Measurements from ENCODE around the gene GUCY1A1. TPM values are rescaled to one million over a fixed set of nuclear protein-coding genes. Genes with fewer than 3 reads are reported as not detected.
A peak's percentile ranks its signal among the peaks of the same experiment; 100 is the strongest.

Gene GUCY1A1
- total and polyA plus RNA-seq, 9 donors = 10.2 to 18.3 (median 13.7) TPM

DNA sequence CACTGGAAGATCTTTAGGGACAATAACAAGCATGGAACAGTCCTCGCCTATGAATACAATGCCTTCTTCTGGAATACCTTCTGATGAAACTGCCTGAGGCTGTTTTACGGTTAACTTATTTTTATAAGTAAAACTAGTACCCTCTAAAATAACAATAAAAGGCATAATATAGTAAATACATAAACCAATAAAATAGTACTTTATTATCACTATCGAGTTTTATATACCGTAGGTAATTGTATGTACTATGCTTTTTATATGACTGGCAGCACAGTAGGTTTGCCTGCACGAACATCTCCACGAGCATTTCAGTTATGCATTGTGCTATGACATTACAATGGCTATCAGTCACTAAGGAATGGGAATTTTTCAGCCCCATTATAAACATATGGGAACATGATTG is 8.0 kb downstream of the GUCY1A1 start:
- Histone ChIP-seq H3K27me3 (ENCODE audit: control insufficient read depth, insufficient read depth, low read length) (no peaks in the 10 kb centered on the region), H3K4me1 (ENCODE audit: control insufficient read depth, insufficient read depth, low read length) (no peaks in the 10 kb centered on the region), H3K9me3 (replicated peaks; ENCODE audit: control insufficient read depth, low read depth, low read length) (no peaks in the 10 kb centered on the region), H3K27ac (ENCODE audit: low read length) (no peak overlapping the region), H3K36me3 (ENCODE audit: control insufficient read depth, insufficient read depth, low read length) (no peaks in the 10 kb centered on the region), H3K4me3 (ENCODE audit: low read length) (no peak overlapping the region)
- DNase-seq = no peak
- WGBS (ENCODE audit: insufficient coverage) = no CpG with 5 or more reads among the region's 6 CpGs

DNA sequence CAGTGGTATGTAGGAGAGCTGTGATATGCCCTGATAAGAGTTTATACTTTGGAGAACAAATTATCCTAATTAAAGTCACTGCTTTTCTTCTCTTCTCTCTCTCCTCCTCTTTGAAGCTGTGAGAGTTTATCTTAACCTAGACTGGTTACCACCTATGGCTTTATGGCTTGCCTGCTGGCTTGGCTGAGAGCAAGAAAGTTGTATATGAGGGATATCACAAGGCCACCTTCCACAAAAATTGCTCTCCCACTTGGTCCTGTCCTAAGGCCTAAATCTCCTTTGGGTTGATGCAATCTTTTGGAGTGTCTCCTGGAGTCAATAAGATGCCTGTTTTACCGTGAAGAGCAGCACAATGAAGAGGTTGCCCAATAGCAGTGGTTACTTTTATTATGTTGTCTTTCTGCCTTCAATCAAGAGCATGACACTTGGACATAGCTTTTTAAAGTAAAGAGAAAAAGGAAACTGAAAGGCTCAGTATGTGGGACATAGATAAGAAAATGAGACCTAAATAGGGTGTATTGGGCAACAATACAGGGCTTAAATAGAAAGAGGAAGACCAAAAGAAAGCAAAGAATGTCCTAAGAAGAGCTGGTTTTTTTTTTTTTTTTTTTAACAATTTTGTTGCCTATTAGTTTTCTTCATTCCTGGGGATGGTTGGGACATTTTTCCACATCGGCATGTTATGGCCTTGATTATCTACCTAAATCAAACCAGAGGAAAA is 9.2 kb downstream of the GUCY1A1 start:
- H3K9me3 ChIP-seq (replicated peaks; ENCODE audit: control insufficient read depth, low read depth, low read length) = no peaks in the 10 kb centered on the region

DNA sequence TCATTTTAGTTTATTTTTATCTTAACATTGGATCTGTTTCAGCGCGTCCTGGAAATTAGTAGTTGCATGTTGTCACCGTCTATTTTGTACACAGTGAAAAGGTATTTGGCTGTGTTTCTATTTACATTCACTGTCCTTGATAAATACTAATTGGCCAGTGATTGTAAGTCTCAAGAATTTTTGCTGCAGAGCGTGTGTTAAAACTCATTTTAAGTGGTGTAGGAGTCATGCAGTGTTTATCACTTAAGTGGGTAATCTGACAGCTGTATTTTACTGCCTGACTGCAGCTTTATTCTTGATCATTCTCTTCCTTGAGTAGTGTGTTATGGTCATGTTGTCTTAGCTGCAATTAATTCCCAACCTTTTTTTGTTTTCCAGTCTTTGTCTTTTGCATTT is 9.8 kb downstream of the GUCY1A1 start:
- Histone ChIP-seq H3K4me1 (ENCODE audit: control insufficient read depth, insufficient read depth, low read length) (no peaks in the 10 kb centered on the region), H3K9me3 (replicated peaks; ENCODE audit: control insufficient read depth, low read depth, low read length) (no peaks in the 10 kb centered on the region), H3K27me3 (ENCODE audit: control insufficient read depth, insufficient read depth, low read length) (no peaks in the 10 kb centered on the region), H3K36me3 (ENCODE audit: control insufficient read depth, insufficient read depth, low read length) (no peaks in the 10 kb centered on the region), H3K27ac (ENCODE audit: low read length) (no peak overlapping the region), H3K4me3 (ENCODE audit: low read length) (no peak overlapping the region)
- no CpG with 5 or more reads among the region's 4 CpGs for WGBS (ENCODE audit: insufficient coverage)
- DNase-seq = no peak

More for the DNA sequence above, 9.2 kb downstream of the GUCY1A1 start:
- no peaks in the 10 kb centered on the region for H3K27me3 ChIP-seq (ENCODE audit: control insufficient read depth, insufficient read depth, low read length)
- no peaks in the 10 kb centered on the region for H3K4me1 ChIP-seq (ENCODE audit: control insufficient read depth, insufficient read depth, low read length)
- H3K27ac ChIP-seq (ENCODE audit: low read length) = no peak overlapping the region
- WGBS (ENCODE audit: insufficient coverage) = no CpG with 5 or more reads among the region's 2 CpGs
- H3K36me3 ChIP-seq (ENCODE audit: control insufficient read depth, insufficient read depth, low read length) = no peaks in the 10 kb centered on the region
- no peak overlapping the region for H3K4me3 ChIP-seq (ENCODE audit: low read length)
- DNase-seq = peak; percentile 51

DNA sequence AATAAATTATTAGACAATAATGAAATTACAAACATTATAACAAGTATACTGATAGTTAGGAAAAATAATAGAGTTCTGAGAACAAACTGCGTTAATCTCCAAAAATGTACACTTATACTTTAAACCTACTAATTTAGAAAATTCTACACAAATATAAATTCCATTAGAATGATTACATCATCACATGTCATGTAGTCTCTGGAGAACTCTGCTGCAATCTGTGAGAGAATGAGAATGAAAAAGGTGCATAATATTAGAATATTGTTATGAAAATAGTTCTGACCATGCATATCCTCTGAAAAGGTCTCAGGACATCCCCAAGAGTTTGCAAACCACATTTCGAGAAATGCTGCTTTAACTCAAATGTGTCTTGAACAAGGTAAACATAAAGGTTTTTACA is 11.4 kb downstream of the GUCY1A1 start:
- no peaks in the 10 kb centered on the region for H3K36me3 ChIP-seq (ENCODE audit: control insufficient read depth, insufficient read depth, low read length)
- no peaks in the 10 kb centered on the region for H3K4me1 ChIP-seq (ENCODE audit: control insufficient read depth, insufficient read depth, low read length)
- no CpG with 5 or more reads among the region's 2 CpGs for WGBS (ENCODE audit: insufficient coverage)
- no peak overlapping the region for H3K27ac ChIP-seq (ENCODE audit: low read length)
- H3K27me3 ChIP-seq (ENCODE audit: control insufficient read depth, insufficient read depth, low read length) = no peaks in the 10 kb centered on the region
- H3K4me3 ChIP-seq (ENCODE audit: low read length) = no peak overlapping the region
- no peaks in the 10 kb centered on the region for H3K9me3 ChIP-seq (replicated peaks; ENCODE audit: control insufficient read depth, low read depth, low read length)
- DNase-seq = no peak

DNA sequence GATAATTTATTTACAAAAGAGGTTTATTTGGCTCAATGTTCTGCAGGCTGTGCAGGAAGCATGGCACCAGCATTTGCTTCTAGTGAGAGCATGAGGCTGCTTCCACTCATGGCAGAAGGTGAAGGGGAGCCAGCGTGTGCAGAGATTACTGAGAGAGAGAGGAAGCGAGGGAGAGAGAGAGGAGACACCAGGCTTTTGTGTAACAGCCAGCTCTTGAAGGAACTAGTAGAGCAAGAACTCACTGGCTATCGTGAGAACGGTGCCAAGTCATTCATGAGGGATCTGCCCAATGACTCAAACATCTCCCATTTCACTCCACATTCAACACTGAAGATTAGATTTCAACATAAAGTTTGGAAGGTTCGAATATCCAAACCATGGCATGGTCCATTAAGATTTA is 12.7 kb downstream of the GUCY1A1 start:
- Histone ChIP-seq H3K36me3 (ENCODE audit: control insufficient read depth, insufficient read depth, low read length) (no peaks in the 10 kb centered on the region), H3K4me3 (ENCODE audit: low read length) (no peak overlapping the region), H3K27me3 (ENCODE audit: control insufficient read depth, insufficient read depth, low read length) (no peaks in the 10 kb centered on the region), H3K4me1 (ENCODE audit: control insufficient read depth, insufficient read depth, low read length) (no peaks in the 10 kb centered on the region), H3K27ac (ENCODE audit: low read length) (no peak overlapping the region), H3K9me3 (replicated peaks; ENCODE audit: control insufficient read depth, low read depth, low read length) (no peaks in the 10 kb centered on the region)
- WGBS (ENCODE audit: insufficient coverage) = 61% methylated on average over 2 of the region's 5 CpGs
- DNase-seq = no peak

DNA sequence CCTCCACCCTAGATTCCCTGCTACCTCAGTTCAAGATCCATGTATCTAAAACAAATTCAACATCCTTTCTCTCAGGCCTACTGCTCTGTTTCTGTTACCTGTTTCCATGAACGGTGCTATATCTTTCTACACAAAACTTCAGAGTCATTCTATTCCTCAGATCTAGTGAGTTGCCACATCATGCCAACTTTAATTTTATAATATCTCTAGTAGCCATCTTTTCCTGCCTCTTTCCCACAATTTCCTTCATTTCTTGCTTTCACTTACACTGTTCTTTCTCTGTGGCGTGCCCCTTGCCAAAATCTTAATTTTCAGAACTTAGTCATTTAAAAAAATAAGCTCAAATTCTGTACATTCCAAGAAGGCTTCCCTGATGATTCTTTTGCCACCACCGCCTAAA is 15.2 kb downstream of the GUCY1A1 start:
- Histone ChIP-seq H3K4me3 (ENCODE audit: low read length) (no peak overlapping the region), H3K9me3 (replicated peaks; ENCODE audit: control insufficient read depth, low read depth, low read length) (no peaks in the 10 kb centered on the region), H3K36me3 (ENCODE audit: control insufficient read depth, insufficient read depth, low read length) (no peaks in the 10 kb centered on the region), H3K27ac (ENCODE audit: low read length) (no peak overlapping the region), H3K27me3 (ENCODE audit: control insufficient read depth, insufficient read depth, low read length) (no peaks in the 10 kb centered on the region), H3K4me1 (ENCODE audit: control insufficient read depth, insufficient read depth, low read length) (no peaks in the 10 kb centered on the region)
- 90% methylated on average over 2 of the region's 3 CpGs for WGBS (ENCODE audit: insufficient coverage)
- DNase-seq = no peak

DNA sequence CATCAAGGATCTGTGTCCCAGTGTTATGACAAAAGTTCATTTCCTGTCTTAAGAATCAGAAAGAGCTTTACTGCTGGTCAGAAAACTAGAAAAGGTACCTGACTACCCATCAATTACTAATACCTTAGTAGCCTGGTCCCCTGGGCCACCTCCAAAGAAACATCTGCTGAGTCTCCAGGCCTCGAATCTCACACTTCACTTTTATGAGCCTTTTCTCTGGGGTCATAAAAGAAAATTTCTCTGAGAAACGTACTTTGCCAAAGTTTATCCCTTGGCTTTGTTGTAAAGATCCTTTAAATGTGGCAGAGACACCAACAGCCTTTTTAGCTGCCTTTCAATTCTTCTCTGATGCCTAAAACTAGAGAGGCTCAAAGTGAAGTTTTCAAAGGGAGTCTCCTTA is 17.8 kb downstream of the GUCY1A1 start:
- Histone ChIP-seq H3K9me3 (replicated peaks; ENCODE audit: control insufficient read depth, low read depth, low read length) (no peaks in the 10 kb centered on the region), H3K4me1 (ENCODE audit: control insufficient read depth, insufficient read depth, low read length) (no peaks in the 10 kb centered on the region), H3K4me3 (ENCODE audit: low read length) (no peak overlapping the region), H3K36me3 (ENCODE audit: control insufficient read depth, insufficient read depth, low read length) (no peaks in the 10 kb centered on the region), H3K27me3 (ENCODE audit: control insufficient read depth, insufficient read depth, low read length) (no peaks in the 10 kb centered on the region), H3K27ac (ENCODE audit: low read length) (no peak overlapping the region)
- no peak for DNase-seq
- no CpG with 5 or more reads among the region's 2 CpGs for WGBS (ENCODE audit: insufficient coverage)

DNA sequence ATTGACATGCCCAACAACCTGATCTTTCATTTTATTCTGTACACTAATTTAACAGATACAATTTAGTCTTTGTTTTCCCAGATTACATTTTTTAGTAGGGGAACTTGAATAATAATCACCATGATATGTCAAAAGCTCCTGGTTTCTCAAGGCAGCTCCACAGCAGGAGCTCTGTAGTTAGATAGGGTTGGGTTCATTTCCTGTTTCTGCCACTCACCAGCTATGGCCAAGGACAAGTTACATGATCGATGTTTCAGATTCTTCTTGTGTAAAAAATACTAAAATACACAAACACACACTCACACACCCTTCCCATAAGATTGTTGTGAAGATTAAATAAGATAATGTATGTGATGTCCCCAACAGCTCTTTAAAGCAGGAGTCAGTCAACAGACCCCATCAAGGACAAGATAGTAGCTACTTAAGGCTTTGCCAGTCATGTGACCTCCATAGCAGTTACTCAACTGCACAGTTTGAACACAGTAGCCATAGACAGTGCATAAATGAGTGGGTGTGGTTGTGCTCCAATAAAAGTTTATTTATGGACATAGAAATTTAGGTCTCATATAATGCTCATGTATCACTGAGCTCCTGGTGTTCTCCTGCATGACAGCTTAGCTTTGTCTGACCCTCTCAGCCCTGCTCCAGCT is 18.4 kb downstream of the GUCY1A1 start:
- Histone ChIP-seq H3K27me3 (ENCODE audit: control insufficient read depth, insufficient read depth, low read length) (no peaks in the 10 kb centered on the region), H3K27ac (ENCODE audit: low read length) (no peak overlapping the region), H3K4me1 (ENCODE audit: control insufficient read depth, insufficient read depth, low read length) (no peaks in the 10 kb centered on the region), H3K36me3 (ENCODE audit: control insufficient read depth, insufficient read depth, low read length) (no peaks in the 10 kb centered on the region), H3K9me3 (replicated peaks; ENCODE audit: control insufficient read depth, low read depth, low read length) (no peaks in the 10 kb centered on the region), H3K4me3 (ENCODE audit: low read length) (no peak overlapping the region)
- no CpG with 5 or more reads among the region's 1 CpG for WGBS (ENCODE audit: insufficient coverage)
- no peak for DNase-seq

DNA sequence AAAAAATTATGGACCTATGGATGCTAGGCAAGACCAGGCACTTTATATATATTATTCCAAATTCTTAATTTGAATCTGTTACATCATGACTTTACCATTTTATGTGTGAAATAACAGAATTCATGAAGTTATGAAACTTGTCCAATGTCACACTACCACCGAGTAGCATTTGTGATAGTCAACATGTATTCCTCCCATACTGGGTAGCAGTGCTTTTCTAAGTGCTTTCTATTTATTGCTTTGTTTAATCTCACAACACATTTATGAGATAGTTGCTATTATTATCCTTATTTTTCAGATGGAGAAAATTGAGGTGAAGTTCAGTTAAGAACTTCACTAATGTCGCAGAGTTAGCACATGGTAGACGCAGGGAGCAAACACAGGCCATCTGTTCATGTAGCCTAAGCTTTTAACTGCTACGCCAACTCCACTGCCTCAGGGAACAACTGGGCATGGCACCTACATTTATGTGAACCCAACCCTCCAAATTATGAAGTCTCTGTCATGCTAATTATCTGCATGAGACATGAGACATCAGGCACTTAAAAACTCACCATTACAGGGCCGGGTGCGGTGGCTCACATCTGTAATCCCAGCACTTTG is 20.8 kb downstream of the GUCY1A1 start:
- H3K9me3 ChIP-seq (replicated peaks; ENCODE audit: control insufficient read depth, low read depth, low read length) = no peaks in the 10 kb centered on the region
- no peak overlapping the region for H3K27ac ChIP-seq (ENCODE audit: low read length)
- no peaks in the 10 kb centered on the region for H3K4me1 ChIP-seq (ENCODE audit: control insufficient read depth, insufficient read depth, low read length)
- H3K4me3 ChIP-seq (ENCODE audit: low read length) = no peak overlapping the region
- no peaks in the 10 kb centered on the region for H3K36me3 ChIP-seq (ENCODE audit: control insufficient read depth, insufficient read depth, low read length)
- 96% methylated on average over 5 of the region's 6 CpGs for WGBS (ENCODE audit: insufficient coverage)
- no peak for DNase-seq
- no peaks in the 10 kb centered on the region for H3K27me3 ChIP-seq (ENCODE audit: control insufficient read depth, insufficient read depth, low read length)

DNA sequence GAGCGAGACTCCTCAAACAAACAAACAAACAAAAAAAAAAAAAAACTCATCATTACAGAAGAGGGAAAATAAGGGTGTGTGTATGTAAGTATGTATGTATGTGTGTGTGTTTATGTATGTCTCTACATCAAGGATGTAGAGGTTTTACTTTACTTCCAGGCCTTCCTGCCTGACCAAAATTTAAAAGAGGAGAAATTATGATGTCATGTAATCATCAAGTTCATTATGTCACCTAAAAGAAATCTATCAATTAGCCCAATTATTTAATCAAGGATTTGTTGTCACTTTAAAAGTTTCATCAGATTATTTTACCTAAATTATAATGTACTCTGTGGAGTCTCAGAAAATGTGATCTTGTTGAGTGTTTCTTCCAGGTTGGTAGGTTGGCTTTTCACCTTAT is 21.6 kb downstream of the GUCY1A1 start:
- Histone ChIP-seq H3K27ac (ENCODE audit: low read length) (no peak overlapping the region), H3K36me3 (ENCODE audit: control insufficient read depth, insufficient read depth, low read length) (no peaks in the 10 kb centered on the region), H3K9me3 (replicated peaks; ENCODE audit: control insufficient read depth, low read depth, low read length) (no peaks in the 10 kb centered on the region), H3K4me3 (ENCODE audit: low read length) (no peak overlapping the region), H3K4me1 (ENCODE audit: control insufficient read depth, insufficient read depth, low read length) (no peaks in the 10 kb centered on the region), H3K27me3 (ENCODE audit: control insufficient read depth, insufficient read depth, low read length) (no peaks in the 10 kb centered on the region)
- no CpG with 5 or more reads among the region's 1 CpG for WGBS (ENCODE audit: insufficient coverage)
- DNase-seq = no peak

All from muscle of leg (tissue), 11 donors.